Memory B cell (primary cell): ENCODE measurements around the gene ANO8.

Experiments
- ATAC-seq: fragments of 150-1000 bp; cut with Tn5 transposase; 2 replicates; pipeline ENCODE4 v1.10.0; 2021; ENCODE audit warnings: low read depth, mild to moderate bottlenecking, moderate library complexity
- DNase-seq, 2 donors: peaks; one replicate each; pipeline ENCODE4 v3.0.0; 2022; ENCODE audit warnings: low spot score in 2 of 2
- H3K27ac Mint-ChIP-seq: one replicate; pipeline ENCODE4 v1.8.0; 2022; ENCODE audit warnings: mild to moderate bottlenecking, moderate library complexity, mixed read lengths
- H3K27me3 Mint-ChIP-seq: one replicate; pipeline ENCODE4 v1.8.0; 2022; ENCODE audit warnings: mixed read lengths
- H3K36me3 Mint-ChIP-seq: one replicate; pipeline ENCODE4 v1.8.0; 2022; ENCODE audit warnings: mild to moderate bottlenecking, mixed read lengths
- H3K4me1 Mint-ChIP-seq: one replicate; pipeline ENCODE4 v1.8.0; 2022; ENCODE audit warnings: mixed read lengths
- H3K4me3 Mint-ChIP-seq: one replicate; pipeline ENCODE4 v1.8.0; 2022; ENCODE audit warnings: mild to moderate bottlenecking, moderate library complexity, mixed read lengths
- H3K9me3 Mint-ChIP-seq: one replicate; pipeline ENCODE4 v1.8.0; 2022; ENCODE audit warnings: mixed read lengths

ANO8 gene

GRCh38 chr19:17338433-17339078 lies 3.9 kb upstream of the ANO8 start:
- no peak for DNase-seq
- Mint-ChIP-seq H3K27ac (no peak overlapping the region), H3K4me3 (peak overlapping the region; percentile 96), H3K36me3 (peaks cover 4% of the 10 kb centered on the region), H3K27me3 (peaks cover 2% of the 10 kb centered on the region), H3K4me1 (peaks cover 16% of the 10 kb centered on the region), H3K9me3 (no peaks in the 10 kb centered on the region)
- ATAC-seq = no peak

- ATAC-seq (no peak), DNase-seq (no peak)
- Mint-ChIP-seq H3K27ac (peak overlapping the region; percentile 81), H3K9me3 (no peaks in the 10 kb centered on the region), H3K4me1 (peaks cover 16% of the 10 kb centered on the region), H3K36me3 (peaks cover 4% of the 10 kb centered on the region), H3K27me3 (peaks cover 2% of the 10 kb centered on the region), H3K4me3 (peak overlapping the region; percentile 96)
These were observed 3.2 kb upstream of the ANO8 start for GRCh38 chr19:17337675-17338432.

- Mint-ChIP-seq H3K36me3 (peaks cover 4% of the 10 kb centered on the region), H3K4me3 (peak within 1 kb of the TSS; percentile 96), H3K9me3 (no peaks in the 10 kb centered on the region), H3K27me3 (peaks cover 6% of the 10 kb centered on the region), H3K4me1 (peaks cover 16% of the 10 kb centered on the region), H3K27ac (peak within 1 kb of the TSS; percentile 81)
- ATAC-seq (peak; percentile 85), DNase-seq (peak; percentile 81 to 93)
These were observed 2.4 kb upstream of the ANO8 start, which contains the start of gene GTPBP3 for GRCh38 chr19:17336872-17337674. GTPBP3 (plus strand) TSS chr19:17337553; CDS start chr19:17337612, 59 bp downstream.

GRCh38 chr19:17335575-17335974 lies 920 bp upstream of the ANO8 start:
- no peak overlapping the region for H3K27ac Mint-ChIP-seq
- H3K9me3 Mint-ChIP-seq = no peaks in the 10 kb centered on the region
- peaks cover 9% of the 10 kb centered on the region for H3K27me3 Mint-ChIP-seq
- H3K4me1 Mint-ChIP-seq = peaks cover 16% of the 10 kb centered on the region
- no peak overlapping the region for H3K4me3 Mint-ChIP-seq
- no peak for ATAC-seq
- DNase-seq = no peak
- H3K36me3 Mint-ChIP-seq = peaks cover 4% of the 10 kb centered on the region

- DNase-seq (peak; percentile 35 to 47), ATAC-seq (no peak)
- Mint-ChIP-seq H3K9me3 (no peaks in the 10 kb centered on the region), H3K4me1 (peaks cover 17% of the 10 kb centered on the region), H3K36me3 (no peaks in the 10 kb centered on the region), H3K27me3 (peaks cover 11% of the 10 kb centered on the region), H3K4me3 (peak overlapping the region; percentile 50), H3K27ac (no peak overlapping the region)
These were observed 843 bp downstream of the ANO8 start for GRCh38 chr19:17333611-17334413.

GRCh38 chr19:17332677-17333581 lies 1.7 kb downstream of the ANO8 start:
- no peak overlapping the region for H3K4me3 Mint-ChIP-seq
- ATAC-seq (no peak), DNase-seq (no peak)
- H3K27me3 Mint-ChIP-seq = peaks cover 11% of the 10 kb centered on the region
- H3K9me3 Mint-ChIP-seq = no peaks in the 10 kb centered on the region
- peaks cover 18% of the 10 kb centered on the region for H3K4me1 Mint-ChIP-seq
- no peak overlapping the region for H3K27ac Mint-ChIP-seq
- no peaks in the 10 kb centered on the region for H3K36me3 Mint-ChIP-seq

- Mint-ChIP-seq H3K4me3 (no peak overlapping the region), H3K4me1 (peaks cover 20% of the 10 kb centered on the region)
These were observed 2.3 kb downstream of the ANO8 start for GRCh38 chr19:17332360-17332676.

GRCh38 chr19:17331045-17331558 lies 3.6 kb downstream of the ANO8 start:
- Mint-ChIP-seq H3K4me3 (no peak overlapping the region), H3K4me1 (peaks cover 16% of the 10 kb centered on the region)

More at GRCh38 chr19:17332360-17332676, 2.3 kb downstream of the ANO8 start:
- Mint-ChIP-seq H3K36me3 (no peaks in the 10 kb centered on the region), H3K27me3 (peaks cover 11% of the 10 kb centered on the region), H3K27ac (no peak overlapping the region), H3K9me3 (no peaks in the 10 kb centered on the region)
- no peak for DNase-seq
- no peak for ATAC-seq

GRCh38 chr19:17330262-17331044 lies 4.2 kb downstream of the ANO8 start:
- Mint-ChIP-seq H3K4me3 (peak overlapping the region; percentile 2), H3K4me1 (peaks cover 16% of the 10 kb centered on the region), H3K27me3 (peaks cover 11% of the 10 kb centered on the region), H3K36me3 (no peaks in the 10 kb centered on the region), H3K9me3 (no peaks in the 10 kb centered on the region), H3K27ac (no peak overlapping the region)
- no peak for DNase-seq
- no peak for ATAC-seq

More at GRCh38 chr19:17331045-17331558, 3.6 kb downstream of the ANO8 start:
- H3K9me3 Mint-ChIP-seq = no peaks in the 10 kb centered on the region
- H3K27ac Mint-ChIP-seq = no peak overlapping the region
- H3K36me3 Mint-ChIP-seq = no peaks in the 10 kb centered on the region
- DNase-seq (no peak), ATAC-seq (no peak)
- H3K27me3 Mint-ChIP-seq = peaks cover 11% of the 10 kb centered on the region

GRCh38 chr19:17329366-17330261 lies 5.0 kb downstream of the ANO8 start:
- Mint-ChIP-seq H3K4me3 (peak overlapping the region; percentile 55), H3K27ac (no peak overlapping the region)
- DNase-seq = no peak

GRCh38 chr19:17328517-17329365 lies 5.9 kb downstream of the ANO8 start:
- DNase-seq (no peak), ATAC-seq (peak; percentile 30)
- no peak overlapping the region for H3K27ac Mint-ChIP-seq
- peaks cover 10% of the 10 kb centered on the region for H3K4me1 Mint-ChIP-seq
- H3K4me3 Mint-ChIP-seq = peak overlapping the region; percentile 71
- no peaks in the 10 kb centered on the region for H3K9me3 Mint-ChIP-seq
- H3K27me3 Mint-ChIP-seq = peaks cover 8% of the 10 kb centered on the region
- H3K36me3 Mint-ChIP-seq = no peaks in the 10 kb centered on the region

More at GRCh38 chr19:17329366-17330261, 5.0 kb downstream of the ANO8 start:
- H3K27me3 Mint-ChIP-seq = peaks cover 11% of the 10 kb centered on the region
- ATAC-seq = no peak
- H3K9me3 Mint-ChIP-seq = no peaks in the 10 kb centered on the region
- no peaks in the 10 kb centered on the region for H3K36me3 Mint-ChIP-seq
- H3K4me1 Mint-ChIP-seq = peaks cover 13% of the 10 kb centered on the region
